ENCODE data around the gene PHF8.

PHF8 gene

GRCh38 chrX:54030329-54030728, 13.9 kb downstream of the PHF8 start:
- DNase-seq (ENCODE audit: insufficient read length, low spot score) (no peak), FAIRE-seq (no peak)
- TF ChIP-seq CTCF (IDR thresholded peaks at IDR 0.05; ENCODE audit: insufficient read depth, missing control alignments): no peak

DNA sequence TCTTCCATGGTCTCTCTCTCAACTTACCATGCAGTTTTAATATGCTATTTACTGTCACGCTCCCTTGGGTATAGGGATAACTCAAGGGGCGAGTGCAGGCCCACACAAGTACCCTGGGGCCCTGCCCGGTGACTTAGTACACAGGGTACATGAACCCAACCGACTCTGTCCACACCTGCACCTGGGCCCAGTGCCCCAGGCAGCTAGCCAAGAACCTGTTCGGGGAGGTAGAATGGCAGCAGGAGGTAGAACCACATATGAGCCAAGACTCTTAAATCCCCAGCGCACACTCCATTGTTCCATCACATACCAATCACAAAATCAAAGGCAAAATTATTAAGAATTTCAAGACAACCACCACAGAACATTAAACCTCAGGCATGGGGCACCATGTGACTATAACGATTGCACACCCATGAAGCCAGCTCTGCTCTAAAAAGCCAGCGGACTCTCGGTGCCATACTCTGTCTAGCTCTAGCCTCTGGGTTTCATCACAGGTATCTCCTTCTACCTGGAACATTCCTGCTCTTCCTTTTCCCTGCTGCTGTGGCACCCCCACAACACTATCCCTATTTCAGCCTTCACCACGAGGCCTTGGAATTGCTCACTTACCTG, 14.6 kb downstream of the PHF8 start:
- TF ChIP-seq CTCF (IDR thresholded peaks at IDR 0.05; ENCODE audit: insufficient read depth, missing control alignments): no peak
- FAIRE-seq: no peak
- DNase-seq (ENCODE audit: insufficient read length, low spot score): no peak

DNA sequence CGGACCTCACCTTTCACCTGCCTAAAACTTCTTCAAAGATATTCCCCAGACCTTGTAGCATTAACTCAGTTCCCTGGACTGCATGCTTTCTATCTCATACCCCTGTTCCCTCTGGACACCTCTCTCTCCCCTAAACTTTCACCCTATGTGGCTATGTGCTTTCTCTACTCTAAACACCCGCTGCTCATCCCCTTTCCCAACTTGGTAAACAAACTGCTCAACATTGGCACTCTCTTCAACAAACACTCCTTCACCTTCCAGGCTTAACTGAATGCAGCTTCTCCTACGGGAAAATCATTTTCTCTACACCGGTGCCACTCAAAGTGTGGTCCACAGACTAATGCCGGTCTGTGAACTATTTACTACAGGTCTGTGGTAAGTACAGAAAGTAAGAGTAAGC, 19.9 kb downstream of the PHF8 start:
- no peak for TF ChIP-seq CTCF (IDR thresholded peaks at IDR 0.05; ENCODE audit: insufficient read depth, missing control alignments)
- FAIRE-seq (no peak), DNase-seq (ENCODE audit: insufficient read length, low spot score) (no peak)

DNA sequence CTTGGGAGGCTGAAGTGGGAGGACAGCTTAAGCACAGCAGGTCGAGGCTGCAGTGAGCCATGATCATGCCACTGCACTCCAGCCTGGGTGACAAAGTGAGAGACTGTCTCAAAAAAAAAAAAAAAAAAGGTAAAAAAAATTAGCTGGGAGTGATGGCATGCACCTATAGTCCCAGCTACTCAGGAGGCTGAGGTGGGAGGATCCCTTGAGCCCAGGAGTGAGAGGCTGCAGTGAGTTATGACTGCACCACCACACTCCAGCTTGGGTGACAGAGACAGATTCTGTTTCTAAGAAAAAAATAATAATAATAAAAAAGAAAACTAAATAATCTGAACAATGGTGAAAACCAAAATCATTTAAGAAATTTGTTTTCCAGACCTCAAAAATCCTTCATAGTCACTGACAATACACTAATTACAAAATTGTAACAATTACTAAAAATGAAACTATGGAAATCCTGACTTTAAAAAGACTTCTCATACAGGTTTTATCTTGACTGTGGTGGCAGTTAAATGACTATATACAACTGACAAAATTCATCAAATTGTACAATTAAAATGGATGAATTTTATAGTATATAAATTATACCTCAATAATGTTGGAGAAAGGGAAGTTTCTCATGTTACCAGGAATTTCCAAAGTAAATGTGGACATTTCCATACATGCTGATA, 31.3 kb downstream of the PHF8 start:
- TF ChIP-seq CTCF (IDR thresholded peaks at IDR 0.05; ENCODE audit: insufficient read depth, missing control alignments): no peak
- DNase-seq (ENCODE audit: insufficient read length, low spot score) (no peak), FAIRE-seq (no peak)

DNA sequence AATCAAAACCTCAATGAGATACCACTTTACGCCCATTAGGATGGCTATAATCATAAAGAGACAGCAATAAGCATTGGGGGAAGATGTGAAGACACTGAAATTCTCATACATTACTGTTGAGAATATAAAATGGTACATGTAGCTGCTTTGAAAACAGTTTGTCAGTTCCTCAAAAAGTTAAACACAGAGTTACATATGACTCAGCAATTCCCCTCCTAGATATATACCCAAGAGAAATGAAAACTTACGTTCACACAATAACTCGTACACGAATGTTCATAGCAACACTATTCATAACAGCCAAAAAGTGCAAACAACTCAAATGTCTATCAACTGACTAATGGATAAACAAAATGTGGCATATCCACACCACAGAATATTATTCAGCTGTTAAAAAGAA, 36.6 kb downstream of the PHF8 start:
- no peak for TF ChIP-seq CTCF (IDR thresholded peaks at IDR 0.05; ENCODE audit: insufficient read depth, missing control alignments)
- no peak for DNase-seq (ENCODE audit: insufficient read length, low spot score)
- FAIRE-seq: no peak

DNA sequence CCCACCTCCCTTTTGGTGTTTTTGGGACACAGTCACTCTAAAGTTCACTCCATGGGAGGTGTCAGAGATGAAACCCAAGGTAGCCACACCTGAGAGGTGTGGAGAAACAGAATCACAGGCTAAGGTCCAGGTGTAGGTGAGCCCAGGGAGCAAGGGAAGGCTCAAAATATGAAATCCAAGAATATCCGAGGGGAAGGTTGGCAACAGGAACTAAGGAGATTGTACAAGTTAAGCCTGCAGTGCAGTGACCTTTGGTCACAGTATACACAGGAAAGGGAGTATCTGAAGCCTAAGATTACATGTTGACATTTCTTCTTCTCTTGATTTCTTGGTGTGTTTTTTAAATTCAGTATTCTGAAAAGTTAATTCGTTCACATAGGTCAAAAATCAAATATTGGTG, 46.5 kb downstream of the PHF8 start:
- DNase-seq (ENCODE audit: insufficient read length, low spot score) (no peak), FAIRE-seq (no peak)
- no peak for TF ChIP-seq CTCF (IDR thresholded peaks at IDR 0.05; ENCODE audit: insufficient read depth, missing control alignments)

DNA sequence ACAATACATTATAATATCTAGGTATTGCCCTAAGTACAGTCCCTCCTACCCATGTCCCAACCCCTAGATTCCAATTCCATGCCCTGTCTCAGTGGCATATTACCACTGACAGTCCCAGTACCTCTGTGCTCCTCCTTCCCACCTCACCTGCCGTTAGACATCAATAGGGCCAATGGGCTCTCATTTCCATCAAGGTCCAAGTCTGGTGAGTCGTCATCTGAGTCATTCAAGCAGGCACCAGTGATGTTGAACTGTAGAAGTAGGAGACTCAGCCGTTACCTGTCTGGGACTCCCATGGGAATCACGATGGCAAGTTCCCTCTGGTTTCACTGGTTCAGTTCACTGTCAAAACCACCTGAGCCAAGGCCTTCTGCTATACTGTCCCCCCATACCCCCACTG, 51.7 kb downstream of the PHF8 start:
- FAIRE-seq (no peak), DNase-seq (ENCODE audit: insufficient read length, low spot score) (no peak)
- TF ChIP-seq CTCF (IDR thresholded peaks at IDR 0.05; ENCODE audit: insufficient read depth, missing control alignments): no peak

Data from D721Med (cell line).